ENCODE results near the gene CLBA1.
"Not testable (repeated sequence)": the region's sequence is repeated elsewhere in the genome, so short reads cannot be mapped to it uniquely, and the experiment has no call there.

Gene CLBA1

GRCh38 chr14:104943216-104944015, 42.2 kb upstream of the CLBA1 start:
- H3K4me3 Mint-ChIP-seq; H3K27ac Mint-ChIP-seq; ATAC-seq (replicated peaks); DNase-seq; H3K9me3 Mint-ChIP-seq; H3K36me3 Mint-ChIP-seq (ENCODE audit: insufficient read depth); H3K4me1 Mint-ChIP-seq (ENCODE audit: low read depth in 2 of 2): not testable (repeated sequence)
- peaks cover 16 to 28% of the 10 kb centered on the region in 2 donors for H3K27me3 Mint-ChIP-seq

DNA sequence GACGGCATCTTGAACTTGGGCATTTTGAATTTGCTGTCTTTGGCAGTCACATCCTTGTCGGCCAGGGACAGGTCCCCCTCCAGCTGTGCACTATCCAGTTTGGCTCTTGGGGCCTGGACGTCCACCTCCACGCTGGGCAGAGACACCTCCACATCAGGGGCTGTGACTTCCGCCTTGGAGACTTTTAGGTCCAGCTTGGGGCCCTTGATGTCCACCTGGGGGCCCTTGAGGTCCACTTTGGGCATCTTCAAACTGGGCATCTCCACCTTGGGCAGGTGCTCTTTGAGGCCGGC, 41.6 kb upstream of the CLBA1 start:
- not testable (repeated sequence) for H3K9me3 Mint-ChIP-seq; DNase-seq; H3K4me3 Mint-ChIP-seq; ATAC-seq (replicated peaks); H3K4me1 Mint-ChIP-seq (ENCODE audit: low read depth in 2 of 2); H3K27ac Mint-ChIP-seq; H3K36me3 Mint-ChIP-seq (ENCODE audit: insufficient read depth)
- peaks cover 11 to 23% of the 10 kb centered on the region in 2 donors for H3K27me3 Mint-ChIP-seq

GRCh38 chr14:104944436-104945205, 41.0 kb upstream of the CLBA1 start:
- not testable (repeated sequence) for H3K27ac Mint-ChIP-seq; H3K4me3 Mint-ChIP-seq; ATAC-seq (replicated peaks); DNase-seq; H3K9me3 Mint-ChIP-seq; H3K4me1 Mint-ChIP-seq (ENCODE audit: low read depth in 2 of 2); H3K36me3 Mint-ChIP-seq (ENCODE audit: insufficient read depth)
- peaks cover 11 to 16% of the 10 kb centered on the region in 2 donors for H3K27me3 Mint-ChIP-seq

GRCh38 chr14:104945266-104945665, 40.3 kb upstream of the CLBA1 start:
- H3K36me3 Mint-ChIP-seq (ENCODE audit: insufficient read depth); H3K9me3 Mint-ChIP-seq; H3K27ac Mint-ChIP-seq; DNase-seq; H3K4me3 Mint-ChIP-seq; ATAC-seq (replicated peaks); H3K27me3 Mint-ChIP-seq; H3K4me1 Mint-ChIP-seq (ENCODE audit: low read depth in 2 of 2): not testable (repeated sequence)

- ATAC-seq (replicated peaks); H3K9me3 Mint-ChIP-seq; H3K4me3 Mint-ChIP-seq; H3K27ac Mint-ChIP-seq; H3K4me1 Mint-ChIP-seq (ENCODE audit: low read depth in 2 of 2); H3K36me3 Mint-ChIP-seq (ENCODE audit: insufficient read depth); DNase-seq; H3K27me3 Mint-ChIP-seq: not testable (repeated sequence)
Observed at GRCh38 chr14:104945986-104946965, 39.3 kb upstream of the CLBA1 start.

- H3K4me3 Mint-ChIP-seq; H3K36me3 Mint-ChIP-seq (ENCODE audit: insufficient read depth); H3K27me3 Mint-ChIP-seq; H3K9me3 Mint-ChIP-seq; ATAC-seq (replicated peaks); DNase-seq; H3K4me1 Mint-ChIP-seq (ENCODE audit: low read depth in 2 of 2); H3K27ac Mint-ChIP-seq: not testable (repeated sequence)
Observed at GRCh38 chr14:104947201-104947600, 38.4 kb upstream of the CLBA1 start.

DNA sequence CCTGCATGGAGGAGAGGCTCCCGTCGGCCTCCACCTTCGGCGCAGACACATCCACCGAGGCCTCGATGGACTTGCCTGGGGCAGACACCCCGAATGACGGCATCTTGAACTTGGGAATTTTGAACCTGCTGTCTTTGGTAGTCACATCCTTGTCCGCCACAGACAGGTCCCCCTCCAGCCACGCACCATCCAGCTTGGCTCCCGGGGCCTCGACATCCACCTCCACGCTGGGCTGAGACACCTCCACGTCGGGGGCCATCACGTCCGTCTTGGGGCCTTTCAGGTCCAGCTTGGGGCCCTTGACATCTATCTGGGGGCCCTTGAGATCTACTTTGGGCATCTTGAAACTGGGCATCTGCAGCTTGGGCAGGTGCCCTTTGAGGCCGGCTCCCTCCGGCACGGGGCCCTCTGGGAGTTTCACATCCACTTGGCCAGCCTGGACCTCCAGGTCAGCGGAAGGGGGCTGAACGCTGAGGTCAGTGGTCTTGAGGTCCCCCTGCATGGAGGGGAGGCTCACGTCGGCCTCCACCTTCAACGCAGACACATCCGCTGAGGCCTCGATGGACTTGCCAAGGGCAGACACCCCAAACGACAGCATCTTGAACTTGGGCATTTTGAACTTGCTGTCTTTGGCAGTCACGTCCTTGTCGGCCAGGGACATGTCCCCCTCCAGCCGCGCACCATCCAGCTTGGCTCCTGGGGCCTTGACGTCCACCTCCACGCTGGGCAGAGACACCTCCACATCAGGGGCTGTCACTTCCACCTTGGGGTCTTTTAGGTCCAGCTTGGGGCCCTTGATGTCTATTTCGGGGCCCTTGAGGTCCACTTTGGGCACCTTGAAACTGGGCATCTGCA, 37.5 kb upstream of the CLBA1 start:
- H3K36me3 Mint-ChIP-seq (ENCODE audit: insufficient read depth); DNase-seq; H3K9me3 Mint-ChIP-seq; H3K4me3 Mint-ChIP-seq; H3K27me3 Mint-ChIP-seq; H3K27ac Mint-ChIP-seq; H3K4me1 Mint-ChIP-seq (ENCODE audit: low read depth in 2 of 2); ATAC-seq (replicated peaks): not testable (repeated sequence)

DNA sequence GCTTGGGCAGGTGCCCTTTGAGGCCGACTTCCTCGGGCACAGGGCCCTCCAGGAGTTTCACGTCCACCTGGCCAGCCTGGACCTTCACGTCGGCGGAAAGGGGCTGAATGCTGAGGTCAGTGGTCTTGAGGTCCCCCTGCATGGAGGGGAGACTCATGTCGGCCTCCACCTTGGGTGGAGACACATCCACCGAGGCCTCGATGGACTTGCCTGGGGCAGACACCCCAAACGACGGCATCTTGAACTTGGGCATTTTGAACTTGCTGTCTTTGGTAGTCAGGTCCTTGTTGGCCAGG, 36.9 kb upstream of the CLBA1 start:
- Mint-ChIP-seq H3K4me1 (ENCODE audit: low read depth in 2 of 2) (no peaks in the 10 kb centered on the region), H3K27me3 (peaks cover 6 to 8% of the 10 kb centered on the region in 2 donors), H3K4me3 (no peak overlapping the region), H3K9me3 (no peaks in the 10 kb centered on the region), H3K27ac (no peak overlapping the region), H3K36me3 (ENCODE audit: insufficient read depth) (no peaks in the 10 kb centered on the region)
- no peak for ATAC-seq (replicated peaks)
- DNase-seq, result no peak

DNA sequence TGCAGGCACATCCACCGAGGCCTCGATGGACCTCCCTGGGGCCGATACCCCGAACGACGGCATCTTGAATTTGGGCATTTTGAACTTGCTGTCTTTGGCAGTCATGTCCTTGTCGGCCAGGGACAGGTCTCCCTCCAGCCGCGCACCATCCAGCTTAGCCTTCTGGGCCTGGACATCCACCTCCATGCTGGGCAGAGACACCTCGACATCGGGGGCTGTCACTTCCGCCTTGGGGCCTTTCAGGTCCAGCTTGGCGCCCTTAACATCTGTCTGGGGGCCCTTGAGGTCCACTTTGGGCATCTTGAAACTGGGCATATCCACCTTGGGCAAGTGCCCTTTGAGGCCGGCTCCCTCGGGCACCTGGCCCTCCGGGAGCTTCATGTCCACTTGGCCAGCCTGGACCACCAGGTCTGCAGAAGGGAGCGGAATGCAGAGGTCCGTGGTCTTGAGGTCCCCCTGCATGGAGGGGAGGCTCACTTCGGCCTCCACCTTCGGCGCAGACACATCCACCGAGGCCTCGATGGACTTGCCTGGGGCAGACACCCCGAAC, 36.1 kb upstream of the CLBA1 start:
- H3K27me3 Mint-ChIP-seq, result peaks cover 14 to 16% of the 10 kb centered on the region in 2 donors
- ATAC-seq (replicated peaks); H3K27ac Mint-ChIP-seq; H3K9me3 Mint-ChIP-seq; H3K36me3 Mint-ChIP-seq (ENCODE audit: insufficient read depth); DNase-seq; H3K4me1 Mint-ChIP-seq (ENCODE audit: low read depth in 2 of 2); H3K4me3 Mint-ChIP-seq: not testable (repeated sequence)

- Mint-ChIP-seq H3K36me3 (ENCODE audit: insufficient read depth) (no peaks in the 10 kb centered on the region), H3K4me3 (no peak overlapping the region), H3K4me1 (ENCODE audit: low read depth in 2 of 2) (no peaks in the 10 kb centered on the region), H3K27ac (no peak overlapping the region), H3K9me3 (no peaks in the 10 kb centered on the region), H3K27me3 (peaks cover 19 to 22% of the 10 kb centered on the region in 2 donors)
- no peak for DNase-seq
- ATAC-seq (replicated peaks), result no peak
Observed at GRCh38 chr14:104950021-104950420, 35.6 kb upstream of the CLBA1 start.

- H3K36me3 Mint-ChIP-seq (ENCODE audit: insufficient read depth); H3K27ac Mint-ChIP-seq; H3K4me1 Mint-ChIP-seq (ENCODE audit: low read depth in 2 of 2); DNase-seq; H3K9me3 Mint-ChIP-seq; ATAC-seq (replicated peaks); H3K4me3 Mint-ChIP-seq: not testable (repeated sequence)
- H3K27me3 Mint-ChIP-seq, result peaks cover 20 to 29% of the 10 kb centered on the region in 2 donors
Observed at GRCh38 chr14:104950701-104951100, 34.9 kb upstream of the CLBA1 start.

- not testable (repeated sequence) for H3K36me3 Mint-ChIP-seq (ENCODE audit: insufficient read depth); H3K4me3 Mint-ChIP-seq; ATAC-seq (replicated peaks); H3K9me3 Mint-ChIP-seq; H3K27ac Mint-ChIP-seq; DNase-seq; H3K4me1 Mint-ChIP-seq (ENCODE audit: low read depth in 2 of 2)
- H3K27me3 Mint-ChIP-seq, result peaks cover 28 to 42% of the 10 kb centered on the region in 2 donors
Observed at GRCh38 chr14:104951863-104952657, 33.5 kb upstream of the CLBA1 start.

Measured in effector memory CD8-positive, alpha-beta T cell (primary cell).